Measurements from ENCODE around the gene CHRNA4. TPM values are rescaled to one million over a fixed set of nuclear protein-coding genes. Genes with fewer than 3 reads are reported as not detected.

CHRNA4 gene
- total RNA-seq, 2 donors from 2014 or later, result not detected

DNA sequence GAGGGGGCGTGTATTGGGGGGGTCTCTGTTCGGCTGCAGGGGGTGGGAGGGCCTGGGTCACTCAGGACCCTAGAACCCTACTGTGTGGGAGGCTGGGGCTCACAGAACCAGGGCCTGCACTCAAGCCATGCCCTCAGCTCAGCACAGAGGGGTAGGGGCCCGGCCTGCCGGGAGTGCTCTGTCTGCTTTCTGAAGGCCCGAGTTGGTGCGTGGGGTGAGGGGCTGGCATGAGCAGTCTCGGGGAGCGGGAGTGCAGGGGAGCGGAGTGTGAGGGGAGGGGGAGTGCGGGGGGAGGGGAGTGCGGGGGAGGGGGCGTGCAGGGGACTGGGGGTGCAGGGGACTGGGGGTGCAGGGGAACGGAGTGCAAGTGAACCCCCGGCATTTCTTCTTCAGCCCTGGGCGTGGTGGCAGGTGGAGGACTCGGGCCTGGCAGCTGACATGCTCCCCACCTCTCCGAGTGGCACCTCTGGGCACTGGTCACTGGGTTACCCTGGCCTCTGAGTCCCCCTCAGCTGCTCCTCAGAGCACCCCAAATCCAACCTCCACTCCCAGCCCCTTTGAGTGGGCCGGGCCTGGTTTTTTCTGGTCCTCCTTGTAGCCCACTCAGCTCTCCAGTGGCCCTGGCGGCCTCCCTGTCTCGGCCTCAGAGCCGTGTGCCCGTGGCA is 67.1 kb downstream of the CHRNA4 start:
- H3K27me3 ChIP-seq (replicated peaks; ENCODE audit: insufficient read depth), result no peaks in the 10 kb centered on the region
- no peak for TF ChIP-seq CTCF (IDR thresholded peaks at IDR 0.05)
- H3K4me3 ChIP-seq, result no peak overlapping the region
- H3K4me1 ChIP-seq (ENCODE audit: control insufficient read depth in 1 of 2, low read depth in 2 of 2), result no peaks in the 10 kb centered on the region
- peaks cover 2% of the 10 kb centered on the region for H3K36me3 ChIP-seq
- DNase-seq (ENCODE audit: low spot score) (no peak), ATAC-seq (ENCODE audit: insufficient number of reproducible peaks, low FRiP score, low read depth) (no peak)
- no peak overlapping the region for H3K27ac ChIP-seq
- no peaks in the 10 kb centered on the region for H3K9me3 ChIP-seq

- no peak for ATAC-seq (ENCODE audit: insufficient number of reproducible peaks, low FRiP score, low read depth)
- H3K27ac ChIP-seq, result no peak overlapping the region
- no peak overlapping the region for H3K4me3 ChIP-seq
- no peak for TF ChIP-seq CTCF (IDR thresholded peaks at IDR 0.05)
- no peak for DNase-seq (ENCODE audit: low spot score)
- no peaks in the 10 kb centered on the region for H3K27me3 ChIP-seq (replicated peaks; ENCODE audit: insufficient read depth)
- peaks cover 7% of the 10 kb centered on the region for H3K36me3 ChIP-seq
- no peaks in the 10 kb centered on the region for H3K9me3 ChIP-seq
- no peaks in the 10 kb centered on the region for H3K4me1 ChIP-seq (ENCODE audit: control insufficient read depth in 1 of 2, low read depth in 2 of 2)
These were observed 67.7 kb downstream of the CHRNA4 start for GRCh38 chr20:63293456-63293855.

Other genes starting within 250 kb of the CHRNA4 start
- 10 to 100 TPM; 21.8 to 31.8 TPM for gene YTHDF1, start 145.2 kb downstream of the CHRNA4 start, total RNA-seq
- not detected for gene BIRC7, start 125.4 kb downstream of the CHRNA4 start, total RNA-seq
- gene NKAIN4, start 106.9 kb downstream of the CHRNA4 start, total RNA-seq, result not detected
- 100 to 1,000 TPM; 110 to 119 TPM for gene ARFGAP1, start 88.5 kb downstream of the CHRNA4 start, total RNA-seq
- not detected for gene COL20A1, start 68.2 kb downstream of the CHRNA4 start, total RNA-seq
- not detected for gene KCNQ2, start 111.3 kb upstream of the CHRNA4 start, total RNA-seq
- gene EEF1A2, start 137.7 kb upstream of the CHRNA4 start, total RNA-seq, result 1 to 10 TPM in 1 of 2 donors, not detected in 1; 2.4 TPM
- 100 to 1,000 TPM; 105 to 197 TPM for gene PPDPF, start 159.4 kb upstream of the CHRNA4 start, total RNA-seq
- gene PTK6, start 176.0 kb upstream of the CHRNA4 start, total RNA-seq, result under 1 TPM in 1 of 2 donors, not detected in 1; 0.56 TPM
- gene SRMS, start 186.4 kb upstream of the CHRNA4 start, total RNA-seq, result not detected
- gene FNDC11, start 192.8 kb upstream of the CHRNA4 start, total RNA-seq, result under 1 TPM in 1 of 2 donors, not detected in 1; 0.54 TPM
- gene HELZ2, start 212.9 kb upstream of the CHRNA4 start, total RNA-seq, result 10 to 100 TPM; 45.2 to 50.3 TPM